Ishikawa (cell line): ENCODE data around the gene DLG3.

Experiments used
- CEBPB ChIP-seq: IDR thresholded peaks from 2 replicates; pipeline ENCODE4 v1.6.1; 2012
- CREB1 ChIP-seq: IDR thresholded peaks from 2 replicates; pipeline ENCODE4 v1.6.1; 2012; ENCODE audit warnings: low read depth
- EGR1 ChIP-seq: IDR thresholded peaks from 2 replicates; pipeline ENCODE4 v1.6.1; 2012
- EP300 ChIP-seq: IDR thresholded peaks from 2 replicates; pipeline ENCODE4 v1.6.1; 2012; ENCODE audit warnings: borderline replicate concordance
- FOXM1 ChIP-seq: IDR thresholded peaks from 2 replicates; pipeline ENCODE4 v1.6.1; 2012; ENCODE audit warnings: low read depth, borderline replicate concordance
- MAX ChIP-seq: IDR thresholded peaks from 2 replicates; pipeline ENCODE4 v1.6.1; 2012
- NFIC ChIP-seq: IDR thresholded peaks from 2 replicates; pipeline ENCODE4 v1.6.1; 2012
- RAD21 ChIP-seq: IDR thresholded peaks from 2 replicates; pipeline ENCODE4 v1.6.1; 2012; ENCODE audit warnings: low read depth
- REST ChIP-seq: IDR thresholded peaks from 2 replicates; pipeline ENCODE4 v1.6.1; 2012; ENCODE audit warnings: low read depth, mild to moderate bottlenecking
- TAF1 ChIP-seq: IDR thresholded peaks from 2 replicates; pipeline ENCODE4 v1.6.1; 2012; ENCODE audit warnings: low read depth, mild to moderate bottlenecking
- TCF12 ChIP-seq: IDR thresholded peaks from 2 replicates; pipeline ENCODE4 v1.6.1; 2012; ENCODE audit warnings: low read depth
- TEAD4 ChIP-seq: IDR thresholded peaks from 2 replicates; pipeline ENCODE4 v1.6.1; 2012
- YY1 ChIP-seq: IDR thresholded peaks from 2 replicates; pipeline ENCODE4 v1.6.1; 2012; ENCODE audit warnings: low read depth
- ZBTB7A ChIP-seq: IDR thresholded peaks from 2 replicates; pipeline ENCODE4 v1.6.1; 2012; ENCODE audit warnings: low read depth
- TF ChIP-seq, protein P1 (sequence below): IDR thresholded peaks from 2 replicates; pipeline ENCODE4 v1.6.1; 2012

Gene DLG3

DNA sequence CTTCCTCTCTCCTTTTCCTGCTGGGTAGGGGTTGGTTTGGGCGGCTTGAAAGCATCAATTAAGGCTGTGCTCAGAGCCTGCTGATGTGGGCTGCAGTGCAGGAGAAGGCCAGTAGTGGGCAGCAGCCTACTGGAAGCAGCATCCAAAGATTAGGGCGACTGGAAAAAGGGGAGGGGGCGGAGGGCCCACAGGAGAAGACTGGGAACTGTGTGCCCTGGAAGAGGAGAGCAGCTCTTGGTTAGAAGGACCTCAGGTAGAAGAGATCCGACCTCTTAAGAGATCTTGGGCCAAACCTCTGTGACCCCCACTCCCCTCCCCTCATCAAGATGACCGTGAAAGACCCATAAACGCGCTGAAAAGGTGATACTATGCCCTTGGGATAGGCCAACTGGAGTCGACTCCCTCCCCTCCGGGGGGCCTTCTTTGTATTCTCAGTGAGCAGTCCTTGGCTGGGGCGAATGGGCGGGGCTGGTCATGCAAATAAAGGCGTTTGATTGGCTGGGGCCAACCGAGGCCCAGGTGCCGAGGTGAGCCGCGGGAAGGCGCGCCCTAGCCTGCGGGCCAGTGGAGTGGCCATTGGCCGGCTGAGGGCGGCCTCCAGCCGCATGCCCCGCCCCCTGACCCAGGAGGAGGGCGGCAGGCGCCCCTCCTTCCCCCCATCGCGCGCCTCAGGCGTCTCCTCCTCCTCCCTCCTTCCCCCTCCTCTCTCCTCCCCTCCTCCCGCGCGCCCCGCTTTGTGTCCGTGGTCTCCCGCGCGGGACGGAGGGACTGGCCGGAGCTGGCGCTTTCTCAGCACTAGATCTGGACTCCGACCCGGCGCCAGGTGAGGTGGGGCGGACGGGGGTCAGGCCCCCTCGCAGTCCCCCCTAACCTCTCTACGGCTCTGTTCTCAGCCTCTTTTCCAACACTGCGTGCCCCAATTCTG, 10.1 kb downstream of the DLG3 start:
- no peak for TF ChIP-seq CEBPB
- TF ChIP-seq NFIC = no peak
- no peak for TF ChIP-seq FOXM1
- no peak for TF ChIP-seq REST
- no peak for TF ChIP-seq CREB1
- TF ChIP-seq ZBTB7A = peak; percentile 80
- TF ChIP-seq RAD21 = peak; percentile 85
- TF ChIP-seq EGR1 = no peak
- TF ChIP-seq EP300 = no peak
- TF ChIP-seq TAF1 = no peak; the same call in 1 of the 2 replicates
- no peak for TF ChIP-seq TEAD4
- 0 out of 2 replicates have a peak, but pooled peaks have one; percentile 22 for TF ChIP-seq TCF12
- TF ChIP-seq, protein P1, sequence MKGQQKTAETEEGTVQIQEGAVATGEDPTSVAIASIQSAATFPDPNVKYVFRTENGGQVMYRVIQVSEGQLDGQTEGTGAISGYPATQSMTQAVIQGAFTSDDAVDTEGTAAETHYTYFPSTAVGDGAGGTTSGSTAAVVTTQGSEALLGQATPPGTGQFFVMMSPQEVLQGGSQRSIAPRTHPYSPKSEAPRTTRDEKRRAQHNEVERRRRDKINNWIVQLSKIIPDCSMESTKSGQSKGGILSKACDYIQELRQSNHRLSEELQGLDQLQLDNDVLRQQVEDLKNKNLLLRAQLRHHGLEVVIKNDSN = no peak

GRCh38 chrX:70455366-70456202, 10.9 kb downstream of the DLG3 start:
- TF ChIP-seq REST (no peak), CEBPB (no peak), FOXM1 (no peak), RAD21 (no peak), EP300 (no peak), ZBTB7A (no peak), NFIC (no peak), EGR1 (no peak), MAX (no peak), TAF1 (no peak), TEAD4 (no peak), CREB1 (no peak), YY1 (no peak), TCF12 (no peak)
- TF ChIP-seq, protein P1 = no peak

- TF ChIP-seq EGR1 (no peak), CEBPB (no peak), TCF12 (no peak), RAD21 (no peak)
These were observed 11.6 kb downstream of the DLG3 start for GRCh38 chrX:70456256-70456655.

GRCh38 chrX:70461026-70461425, 16.4 kb downstream of the DLG3 start:
- TF ChIP-seq YY1 = no peak
- no peak for TF ChIP-seq ZBTB7A
- no peak for TF ChIP-seq EGR1
- TF ChIP-seq CEBPB = no peak

DNA sequence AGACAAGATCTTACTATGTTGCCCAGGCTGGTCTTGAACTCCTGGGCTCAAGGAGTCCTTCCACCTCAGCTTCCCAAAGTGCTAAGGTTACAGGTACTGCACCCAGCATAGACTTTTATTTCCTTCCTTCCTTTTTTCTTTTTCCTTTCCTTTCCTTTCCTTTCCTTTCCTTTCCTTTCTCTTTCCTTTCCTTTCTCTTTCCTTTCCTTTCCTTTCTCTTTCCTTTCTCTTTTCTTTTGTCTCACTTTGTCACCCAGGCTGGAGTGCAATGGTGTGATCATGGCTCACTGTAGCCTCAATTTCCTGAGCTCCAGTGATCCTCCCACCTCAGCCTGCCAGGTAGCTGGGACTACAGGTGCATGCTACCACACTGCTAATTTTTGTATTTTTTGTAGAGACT, 19.4 kb downstream of the DLG3 start:
- TF ChIP-seq REST = no peak
- TF ChIP-seq CEBPB = no peak
- TF ChIP-seq YY1 = no peak
- no peak for TF ChIP-seq EP300
- TF ChIP-seq ZBTB7A = no peak
- TF ChIP-seq TCF12 = no peak
- no peak for TF ChIP-seq FOXM1
- TF ChIP-seq MAX = no peak
- no peak for TF ChIP-seq EGR1
- no peak for TF ChIP-seq NFIC
- no peak for TF ChIP-seq TAF1
- no peak for TF ChIP-seq CREB1
